Pancreas (tissue), 10 donors: ENCODE data around the gene NLRP1. TPM values are rescaled to one million over a fixed set of nuclear protein-coding genes. Genes with fewer than 3 reads are reported as not detected.

Experiments used
- ATAC-seq, 4 donors: fragments of 200-7000 bp; cut with Tn5 transposase; one replicate each; pipeline versions ENCODE4 v1.8.0 to v1.9.1; 2020; ENCODE audit warnings: mild to moderate bottlenecking in 4 of 4, moderate library complexity in 4 of 4
- DNase-seq, 6 donors: peaks; one replicate each; pipeline ENCODE4 v3.0.0-alpha.2; 2020
- FAIRE-seq: peaks from 2 replicates; lab custom pipeline; 2012; peaks lifted over from hg19 to GRCh38; lab: Jason Lieb, UNC
- H3K27ac ChIP-seq, 4 donors: fragments of 200-600 bp; sonication (generic); 1 replicate in 3 of 4; 2 replicates in 1 of 4; pipeline versions ENCODE4 v1.5.0 to v1.8.0; 2020
- H3K27me3 ChIP-seq, 4 donors: fragments of 200-600 bp; one replicate each; pipeline ENCODE4 v1.8.0; 2021
- H3K36me3 ChIP-seq, 3 donors: fragments of 200-600 bp; sonication (generic) in 1 of 3; one replicate each; pipeline versions ENCODE4 v1.5.0 to v1.8.0; 2020 to 2021
- H3K4me1 ChIP-seq, 3 donors: fragments of 200-600 bp; one replicate each; pipeline ENCODE4 v1.8.0; 2021
- H3K4me3 ChIP-seq, 4 donors: fragments of 200-600 bp; sonication (generic) in 2 of 4; one replicate each; pipeline versions ENCODE4 v1.5.0 to v1.8.0; 2020 to 2021
- H3K9me3 ChIP-seq, 4 donors: fragments of 200-600 bp; one replicate each; pipeline ENCODE4 v1.8.0; 2021
- WGBS, 2 donors: extraction: QIAGEN DNeasy Blood & Tissue Kit; methylation state at CpG; one replicate each; pipeline ENCODE4 v1.1.7; 2013; 5-methylcytosine and 5-hydroxymethylcytosine counted together
- intact Hi-C, 3 donors: fragments of 100-400 bp; cut with DNase I; formaldehyde crosslinking; loops; one replicate each; pipeline versions ENCODE4 v1.11.1 to v1.14.2; 2022
- polyA plus RNA-seq, 2 donors: library from polyadenylated mRNA; stranded (reverse); fragments of 200-250 nt; gene quantifications; one replicate each; pipeline ENCODE4 v1.2.3, GENCODE V29; 2013
- total RNA-seq, 6 donors: library from RNA; stranded (reverse); fragmentation: NEBNext Ultra II Directional in 4 of 6; extraction: Animal tissue kit (Norgen Biotek cat#: 25700) in 4 of 6; gene quantifications; one replicate each; pipeline versions ENCODE4 v1.2.1 to v1.2.4, GENCODE V29; 2021 to 2023
- TF ChIP-seq, protein P1 (sequence below), 4 donors: fragments of 200-600 bp; sonication (generic) in 3 of 4; IDR thresholded peaks; one replicate each; pipeline versions ENCODE4 v1.5.0 to v1.8.0; 2021; ENCODE audit warnings: antibody characterized with exemption in 4 of 4
- donor health status: healthy with polysubstance abuse.
- donor health status: DM: no; HTN: no; CAD: no; lungs with moderate emphysema.
- donor health status: DM: no; HTN: no; CAD: no.
- donor health status: control.
- donor health status: control.
- donor health status: Bipolar disorder and iron deficiency.
- donor health status: DM: yes; HTN: yes; CAD: no.
- donor health status: DM: no; HTN: no; CAD: no.
- donor health status: DM: no; HTN: no; CAD: no.
- donor health status: DM: yes; HTN: yes; CAD: no.

The NLRP1 gene
- total and polyA plus RNA-seq, 8 donors = 2.0 to 83.2 (median 11.1) TPM

DNA sequence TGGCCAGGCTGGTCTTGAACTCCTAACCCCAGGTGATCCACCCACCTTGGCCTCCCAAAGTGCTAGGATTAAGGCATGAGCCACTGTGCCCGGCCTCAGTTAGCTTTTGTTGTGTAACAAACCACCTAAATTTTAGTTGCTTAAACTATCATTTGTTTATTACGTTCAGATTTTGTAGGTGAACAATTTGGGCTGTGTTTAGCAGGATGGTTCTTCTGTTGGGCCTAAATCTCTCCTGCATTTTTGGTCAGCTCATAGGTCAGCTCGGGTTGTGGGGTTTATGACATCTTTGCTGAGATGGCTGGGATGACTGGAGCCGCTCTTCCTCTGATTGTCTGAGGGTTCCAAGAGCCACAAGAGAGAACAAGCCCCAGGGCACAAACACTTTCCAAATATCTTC, 21.1 kb upstream of the NLRP1 start:
- no peaks in the 10 kb centered on the region for H3K4me1 ChIP-seq
- DNase-seq (no peak), FAIRE-seq (no peak), ATAC-seq (no peak)
- H3K27ac ChIP-seq = no peak overlapping the region
- intact Hi-C loops = no loop called here
- WGBS, 2 donors = 29 to 55% methylated on average over 4 of the region's 4 CpGs
- TF ChIP-seq, protein P1, sequence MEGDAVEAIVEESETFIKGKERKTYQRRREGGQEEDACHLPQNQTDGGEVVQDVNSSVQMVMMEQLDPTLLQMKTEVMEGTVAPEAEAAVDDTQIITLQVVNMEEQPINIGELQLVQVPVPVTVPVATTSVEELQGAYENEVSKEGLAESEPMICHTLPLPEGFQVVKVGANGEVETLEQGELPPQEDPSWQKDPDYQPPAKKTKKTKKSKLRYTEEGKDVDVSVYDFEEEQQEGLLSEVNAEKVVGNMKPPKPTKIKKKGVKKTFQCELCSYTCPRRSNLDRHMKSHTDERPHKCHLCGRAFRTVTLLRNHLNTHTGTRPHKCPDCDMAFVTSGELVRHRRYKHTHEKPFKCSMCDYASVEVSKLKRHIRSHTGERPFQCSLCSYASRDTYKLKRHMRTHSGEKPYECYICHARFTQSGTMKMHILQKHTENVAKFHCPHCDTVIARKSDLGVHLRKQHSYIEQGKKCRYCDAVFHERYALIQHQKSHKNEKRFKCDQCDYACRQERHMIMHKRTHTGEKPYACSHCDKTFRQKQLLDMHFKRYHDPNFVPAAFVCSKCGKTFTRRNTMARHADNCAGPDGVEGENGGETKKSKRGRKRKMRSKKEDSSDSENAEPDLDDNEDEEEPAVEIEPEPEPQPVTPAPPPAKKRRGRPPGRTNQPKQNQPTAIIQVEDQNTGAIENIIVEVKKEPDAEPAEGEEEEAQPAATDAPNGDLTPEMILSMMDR (IDR thresholded peaks at IDR 0.05) = no peak
- H3K27me3 ChIP-seq = peaks cover 0 to 14% (median 0%) of the 10 kb centered on the region in 4 donors
- no peaks in the 10 kb centered on the region for H3K9me3 ChIP-seq
- H3K4me3 ChIP-seq = no peak overlapping the region
- no peaks in the 10 kb centered on the region for H3K36me3 ChIP-seq

DNA sequence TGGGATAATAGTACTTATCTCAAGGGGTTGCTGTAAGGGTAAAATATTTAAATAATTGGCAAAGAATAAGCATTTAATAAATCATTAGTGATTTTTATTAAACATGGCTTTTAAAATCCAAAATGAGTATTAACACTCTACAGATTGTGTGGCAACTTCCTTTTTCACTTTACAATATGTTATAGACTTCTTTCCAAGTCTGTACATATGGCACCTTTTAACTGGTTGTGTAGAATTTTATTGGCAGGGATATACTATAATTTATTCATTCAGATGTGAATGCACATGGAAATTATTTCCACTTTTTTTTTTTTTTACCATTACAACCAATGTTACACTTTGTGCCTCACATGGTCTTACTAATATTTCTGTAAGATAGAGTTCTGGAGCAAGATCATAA, 15.7 kb upstream of the NLRP1 start:
- no peaks in the 10 kb centered on the region for H3K4me1 ChIP-seq
- TF ChIP-seq, protein P1 (IDR thresholded peaks at IDR 0.05) = no peak
- no peak overlapping the region for H3K27ac ChIP-seq
- no peaks in the 10 kb centered on the region for H3K9me3 ChIP-seq
- intact Hi-C loops = no loop called here
- ATAC-seq (no peak), FAIRE-seq (no peak), DNase-seq (no peak)
- H3K36me3 ChIP-seq = no peaks in the 10 kb centered on the region
- peaks cover 0 to 12% (median 0%) of the 10 kb centered on the region in 4 donors for H3K27me3 ChIP-seq
- H3K4me3 ChIP-seq = no peak overlapping the region

DNA sequence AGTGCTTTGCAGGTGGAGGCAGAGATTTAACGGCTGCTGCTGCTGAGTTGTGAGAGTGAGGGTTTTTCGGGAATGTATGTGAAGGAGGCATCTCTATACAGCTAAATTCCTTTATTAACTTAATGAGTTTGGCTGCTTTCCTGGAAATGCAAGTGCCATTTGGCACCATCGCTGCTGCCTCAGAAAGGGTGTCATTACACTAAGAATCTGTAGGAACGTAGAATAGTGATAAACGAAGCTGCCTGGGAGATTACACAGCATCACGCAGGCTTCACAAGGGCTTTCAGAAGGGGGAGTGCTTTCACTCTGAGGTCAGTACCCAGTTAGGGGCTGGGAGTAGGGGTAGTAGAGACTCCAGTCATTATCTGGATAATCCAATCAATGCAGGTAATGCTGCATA, 14.1 kb upstream of the NLRP1 start:
- Histone ChIP-seq H3K4me3 (no peak overlapping the region), H3K36me3 (no peaks in the 10 kb centered on the region), H3K4me1 (no peaks in the 10 kb centered on the region), H3K9me3 (no peaks in the 10 kb centered on the region), H3K27me3 (peaks cover 0 to 12% (median 0%) of the 10 kb centered on the region in 4 donors), H3K27ac (no peak overlapping the region)
- ATAC-seq (no peak), FAIRE-seq (no peak), DNase-seq (no peak)
- intact Hi-C loops = no loop called here
- 12 to 28% methylated on average over 6 of the region's 6 CpGs for WGBS, 2 donors
- TF ChIP-seq, protein P1 (IDR thresholded peaks at IDR 0.05) = no peak

DNA sequence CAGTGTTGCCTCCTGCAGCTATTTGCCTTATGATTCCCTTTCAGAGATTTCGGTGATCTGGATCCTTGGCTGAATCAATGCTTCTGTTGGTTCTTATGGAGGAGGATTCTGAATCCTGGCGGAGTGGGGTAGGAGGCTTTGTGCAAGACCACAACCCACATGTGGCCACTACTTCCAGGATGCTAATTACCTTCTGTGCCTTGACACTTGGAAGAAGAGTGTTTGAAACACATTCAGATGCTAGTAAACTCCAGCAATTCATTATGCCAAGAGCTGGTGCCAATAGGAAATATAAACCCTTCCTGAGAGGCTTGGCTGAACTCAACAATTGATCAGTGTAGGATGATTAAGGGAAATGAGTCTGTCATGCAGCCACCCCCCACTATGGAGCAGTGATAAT, 12.1 kb upstream of the NLRP1 start:
- ATAC-seq = no peak
- H3K4me3 ChIP-seq = no peak overlapping the region
- H3K27me3 ChIP-seq = peaks cover 0 to 16% (median 0%) of the 10 kb centered on the region in 4 donors
- intact Hi-C loops = no loop called here
- no peak for FAIRE-seq
- TF ChIP-seq, protein P1 (IDR thresholded peaks at IDR 0.05) = no peak
- WGBS, 2 donors = 42 to 48% methylated on average over 2 of the region's 2 CpGs
- DNase-seq = no peak
- no peaks in the 10 kb centered on the region for H3K4me1 ChIP-seq
- no peaks in the 10 kb centered on the region for H3K36me3 ChIP-seq
- H3K27ac ChIP-seq = no peak overlapping the region
- no peaks in the 10 kb centered on the region for H3K9me3 ChIP-seq

DNA sequence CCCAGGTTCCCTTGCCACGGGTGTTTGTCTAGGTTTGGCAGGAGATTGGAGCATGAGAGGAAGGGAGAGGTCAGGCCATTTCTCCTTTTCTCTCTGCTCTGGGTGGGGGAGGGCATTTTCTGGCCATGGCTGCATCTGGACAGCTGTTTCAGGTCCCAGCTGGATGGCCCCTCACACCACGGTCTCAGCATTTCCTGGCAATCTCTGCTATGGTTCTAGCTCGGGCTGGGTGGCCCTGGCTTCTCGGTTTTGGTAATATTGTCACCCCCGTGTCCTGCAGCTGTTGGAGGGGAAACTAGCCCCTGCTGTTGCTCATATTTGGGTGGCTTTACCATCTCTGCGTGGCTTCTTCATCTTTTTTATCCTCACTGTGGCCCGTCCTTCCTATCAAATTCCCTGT, 11.5 kb upstream of the NLRP1 start:
- WGBS, 2 donors = 25 to 36% methylated on average over 7 of the region's 7 CpGs
- no peak overlapping the region for H3K27ac ChIP-seq
- FAIRE-seq (no peak), DNase-seq (no peak), ATAC-seq (no peak)
- intact Hi-C loops = no loop called here
- no peak overlapping the region for H3K4me3 ChIP-seq
- H3K27me3 ChIP-seq = peaks cover 0 to 16% (median 0%) of the 10 kb centered on the region in 4 donors
- H3K4me1 ChIP-seq = no peaks in the 10 kb centered on the region
- H3K9me3 ChIP-seq = no peaks in the 10 kb centered on the region
- H3K36me3 ChIP-seq = no peaks in the 10 kb centered on the region
- TF ChIP-seq, protein P1 (IDR thresholded peaks at IDR 0.05) = no peak
